Neuronal stem cell (in vitro differentiated cells): Measurements from ENCODE around the gene CAMTA1.

Source experiments
- DNase-seq: peaks from one replicate; pipeline ENCODE4 v3.0.0-alpha.2; 2013; ENCODE audit warnings: low spot score
- H2AFZ ChIP-seq: one replicate; pipeline ENCODE4 v1.6.1; 2013; ENCODE audit warnings: mild to moderate bottlenecking, low read length, inconsistent platforms
- H2AK5ac ChIP-seq: 2 replicates; pipeline ENCODE4 v1.6.1; 2013; ENCODE audit warnings: low read depth, mild to moderate bottlenecking, inconsistent platforms, low read length, moderate library complexity, mixed read lengths
- H2BK120ac ChIP-seq: 2 replicates; pipeline ENCODE4 v1.6.1; 2013; ENCODE audit warnings: low read depth, mild to moderate bottlenecking, inconsistent platforms, low read length, moderate library complexity, mixed read lengths
- H2BK12ac ChIP-seq: one replicate; pipeline ENCODE4 v1.6.1; 2013; ENCODE audit warnings: low read length, inconsistent platforms
- H2BK15ac ChIP-seq: 2 replicates; pipeline ENCODE4 v1.6.1; 2013; ENCODE audit warnings: mild to moderate bottlenecking, low read length, inconsistent platforms, mixed read lengths
- H2BK5ac ChIP-seq: one replicate; pipeline ENCODE4 v1.6.1; 2013; ENCODE audit warnings: inconsistent platforms, mild to moderate bottlenecking, low read length, moderate library complexity
- H3K14ac ChIP-seq: one replicate; pipeline ENCODE4 v1.6.1; 2013; ENCODE audit warnings: low read length, inconsistent platforms
- H3K18ac ChIP-seq: 2 replicates; pipeline ENCODE4 v1.6.1; 2013; ENCODE audit warnings: low read length, inconsistent platforms
- H3K23ac ChIP-seq: 2 replicates; pipeline ENCODE4 v1.6.1; 2013; ENCODE audit warnings: low read depth, mild to moderate bottlenecking, mixed read lengths, low read length, inconsistent platforms; ENCODE audit not compliant: poor library complexity
- H3K27ac ChIP-seq: replicated peaks from 3 replicates; pipeline ENCODE4 v1.5.1; 2013; ENCODE audit warnings: low read length, inconsistent platforms
- H3K27me3 ChIP-seq, 3 experiments: 2 replicates each; pipeline ENCODE4 v1.6.1; 2013; ENCODE audit warnings: low read length in 3 of 3, mild to moderate bottlenecking in 2 of 3, inconsistent platforms in 1 of 3, low read depth in 1 of 3, mixed read lengths in 1 of 3, moderate library complexity in 1 of 3; ENCODE audit not compliant: control insufficient read depth in 3 of 3, insufficient read depth in 3 of 3
- H3K36me3 ChIP-seq, 2 donors: replicated peaks in 1 of 2; 2 replicates each; pipeline ENCODE4 v1.6.1; 2013; ENCODE audit warnings: low read length in 2 of 2; ENCODE audit not compliant: control insufficient read depth in 2 of 2, insufficient read depth in 2 of 2
- H3K4ac ChIP-seq: 2 replicates; pipeline ENCODE4 v1.6.1; 2013; ENCODE audit warnings: inconsistent platforms, mild to moderate bottlenecking, low read length, moderate library complexity
- H3K4me1 ChIP-seq, 2 donors: 1 replicate in 1 of 2; 2 replicates in 1 of 2; pipeline ENCODE4 v1.6.1; 2013; ENCODE audit warnings: low read length in 2 of 2, low read depth in 1 of 2; ENCODE audit not compliant: control insufficient read depth in 2 of 2, insufficient read depth in 1 of 2
- H3K4me2 ChIP-seq: one replicate; pipeline ENCODE4 v1.6.1; 2013; ENCODE audit warnings: mild to moderate bottlenecking, low read length, inconsistent platforms; ENCODE audit not compliant: insufficient read depth, poor library complexity, severe bottlenecking
- H3K4me3 ChIP-seq, 2 donors: 2 replicates each; pipeline ENCODE4 v1.5.1; 2013; ENCODE audit warnings: low read length in 2 of 2, mild to moderate bottlenecking in 2 of 2, inconsistent platforms in 1 of 2, moderate library complexity in 1 of 2
- H3K79me1 ChIP-seq: one replicate; pipeline ENCODE4 v1.6.1; 2013; ENCODE audit warnings: low read depth, mild to moderate bottlenecking, inconsistent platforms, low read length, moderate library complexity
- H3K9ac ChIP-seq: one replicate; pipeline ENCODE4 v1.6.1; 2013; ENCODE audit warnings: mild to moderate bottlenecking, low read depth, low read length, inconsistent platforms; ENCODE audit not compliant: poor library complexity
- H3K9me3 ChIP-seq, 2 donors: replicated peaks in 1 of 2; 2 replicates each; pipeline versions ENCODE3 to v1.6.1; 2013; ENCODE audit warnings: low read length in 2 of 2, mild to moderate bottlenecking in 2 of 2, inconsistent platforms in 1 of 2, low read depth in 1 of 2, mixed read lengths in 1 of 2, moderate library complexity in 1 of 2; ENCODE audit not compliant: control insufficient read depth in 2 of 2, insufficient read depth in 1 of 2
- H4K8ac ChIP-seq: one replicate; pipeline ENCODE4 v1.6.1; 2013; ENCODE audit warnings: low read depth, mild to moderate bottlenecking, inconsistent platforms, low read length, moderate library complexity
- H4K91ac ChIP-seq: one replicate; pipeline ENCODE4 v1.6.1; 2013; ENCODE audit warnings: low read length, low read depth, mild to moderate bottlenecking, inconsistent platforms; ENCODE audit not compliant: poor library complexity
- WGBS, 2 donors: extraction: QIAGEN DNeasy Blood & Tissue Kit; methylation state at CpG; one replicate each; pipeline ENCODE4 v1.1.7; 2013; ENCODE audit warnings: missing lambda C conversion rate in 2 of 2, mixed read lengths in 1 of 2; ENCODE audit not compliant: insufficient read length in 2 of 2, insufficient replicate concordance in 1 of 2; ENCODE audit errors: extremely low coverage in 2 of 2; 5-methylcytosine and 5-hydroxymethylcytosine counted together

The CAMTA1 gene

DNA sequence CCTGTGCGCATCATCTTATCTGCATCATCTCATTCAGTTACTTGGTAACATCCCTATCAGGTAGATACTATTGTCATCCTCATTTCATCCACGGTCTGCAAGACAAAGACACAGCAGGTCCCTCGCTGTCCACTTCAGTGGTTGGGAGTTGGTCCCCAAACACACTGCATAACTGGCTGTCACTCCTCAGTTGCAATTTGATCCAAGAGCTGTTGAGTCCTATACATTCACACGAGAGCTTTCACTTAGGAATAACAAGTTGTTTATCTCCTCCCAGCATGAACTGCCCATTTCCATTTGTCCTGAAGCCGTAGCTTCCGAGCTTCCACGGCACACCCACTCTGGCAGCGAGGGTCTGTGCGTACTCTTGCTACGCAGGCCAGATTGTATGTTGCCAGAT, 472.0 kb downstream of the CAMTA1 start:
- H3K79me1 ChIP-seq, result no peaks in the 10 kb centered on the region
- no peak overlapping the region for H2BK120ac ChIP-seq
- no peak overlapping the region for H2AK5ac ChIP-seq
- no CpG with 5 or more reads among the region's 10 CpGs for WGBS, 2 donors
- no peaks in the 10 kb centered on the region for H3K9me3 ChIP-seq
- no peak overlapping the region for H2BK15ac ChIP-seq
- H3K27me3 ChIP-seq, result peaks cover 0 to 20% (median 2%) of the 10 kb centered on the region in 3 experiments
- H3K4me3 ChIP-seq, result no peak overlapping the region
- no peak overlapping the region for H3K9ac ChIP-seq
- H3K18ac ChIP-seq, result no peak overlapping the region
- H3K4me2 ChIP-seq, result no peak overlapping the region
- H4K8ac ChIP-seq, result no peak overlapping the region
- H2BK5ac ChIP-seq, result no peak overlapping the region
- H3K36me3 ChIP-seq, result no peaks in the 10 kb centered on the region
- H3K23ac ChIP-seq, result no peak overlapping the region
- H4K91ac ChIP-seq, result no peak overlapping the region
- no peak for DNase-seq
- no peak overlapping the region for H2BK12ac ChIP-seq
- no peak overlapping the region for H2AFZ ChIP-seq
- H3K4me1 ChIP-seq, result peaks cover 0 to 18% of the 10 kb centered on the region in 2 donors
- H3K4ac ChIP-seq, result no peak overlapping the region
- no peak overlapping the region for H3K27ac ChIP-seq
- H3K14ac ChIP-seq, result no peak overlapping the region

DNA sequence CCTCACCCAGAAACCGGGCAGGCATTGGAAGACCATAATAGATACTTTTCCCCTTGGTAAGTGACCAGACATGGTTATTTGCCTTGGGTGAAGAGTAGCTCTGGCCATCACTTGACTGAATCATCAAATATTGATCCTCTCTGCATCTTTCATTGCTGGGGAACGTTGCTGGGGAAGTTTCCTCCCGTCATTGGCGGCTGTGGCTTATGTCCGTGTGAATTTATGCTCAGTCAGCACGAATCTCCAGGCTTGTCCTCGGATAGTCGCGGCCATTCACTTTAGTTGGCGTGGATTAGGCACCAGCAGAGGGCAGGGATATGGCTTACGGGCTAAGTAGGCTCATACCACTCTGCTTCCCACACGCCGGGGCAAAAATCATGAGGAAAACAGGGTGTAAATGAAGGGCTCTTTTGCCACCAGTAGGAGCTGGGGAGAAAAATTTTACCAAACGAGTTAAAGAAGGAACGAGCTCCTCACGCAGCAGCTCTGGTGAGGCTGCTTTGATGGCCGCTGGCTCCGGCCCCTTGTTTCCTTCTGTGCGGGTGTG, 473.4 kb downstream of the CAMTA1 start:
- H2BK5ac ChIP-seq, result no peak overlapping the region
- no peak for DNase-seq
- WGBS, 2 donors, result no CpG with 5 or more reads among the region's 19 CpGs

DNA sequence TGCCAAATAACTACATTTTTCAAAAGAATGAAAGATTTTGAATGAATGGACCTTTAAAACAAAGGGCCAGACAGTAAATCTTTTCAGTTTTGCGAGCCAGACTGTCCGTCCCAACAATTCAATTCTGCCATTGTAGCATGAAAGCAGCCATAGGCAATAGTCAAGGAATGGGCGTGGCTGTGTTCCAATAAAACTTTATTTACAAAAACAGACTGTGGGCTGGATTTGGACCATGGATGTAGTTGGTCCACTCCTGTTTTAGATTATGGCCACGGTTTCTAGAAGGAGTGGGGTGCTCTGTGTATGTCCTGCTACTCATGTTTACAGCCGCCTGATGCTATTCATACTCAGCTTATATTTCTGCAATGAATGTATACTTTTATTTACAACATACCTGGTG, 474.7 kb downstream of the CAMTA1 start:
- Histone ChIP-seq H3K27me3 (peaks cover 0 to 9% (median 2%) of the 10 kb centered on the region in 3 experiments), H4K91ac (no peak overlapping the region), H3K36me3 (no peaks in the 10 kb centered on the region), H2AFZ (no peak overlapping the region), H3K79me1 (no peaks in the 10 kb centered on the region), H2AK5ac (no peak overlapping the region), H2BK5ac (no peak overlapping the region), H3K4me1 (peaks cover 0 to 16% of the 10 kb centered on the region in 2 donors), H3K18ac (no peak overlapping the region), H3K9ac (no peak overlapping the region), H3K4me3 (no peak overlapping the region), H3K27ac (no peak overlapping the region), H4K8ac (no peak overlapping the region), H3K14ac (no peak overlapping the region), H3K4ac (no peak overlapping the region), H2BK15ac (no peak overlapping the region), H2BK12ac (no peak overlapping the region), H3K23ac (no peak overlapping the region), H3K4me2 (no peak overlapping the region), H2BK120ac (no peak overlapping the region), H3K9me3 (no peaks in the 10 kb centered on the region)
- DNase-seq, result no peak
- WGBS, 2 donors, result no CpG with 5 or more reads among the region's 5 CpGs

More for the DNA sequence above, 473.4 kb downstream of the CAMTA1 start:
- H4K8ac ChIP-seq, result peak overlapping the region; percentile 52
- H3K79me1 ChIP-seq, result no peaks in the 10 kb centered on the region
- H3K23ac ChIP-seq, result no peak overlapping the region
- no peak overlapping the region for H3K4me2 ChIP-seq
- no peak overlapping the region for H2AFZ ChIP-seq
- H2AK5ac ChIP-seq, result no peak overlapping the region
- H2BK120ac ChIP-seq, result no peak overlapping the region
- no peaks in the 10 kb centered on the region for H3K9me3 ChIP-seq
- peaks cover 0 to 13% of the 10 kb centered on the region in 2 donors for H3K4me1 ChIP-seq
- no peak overlapping the region for H3K27ac ChIP-seq
- H3K14ac ChIP-seq, result no peak overlapping the region
- H3K9ac ChIP-seq, result no peak overlapping the region
- H3K36me3 ChIP-seq, result no peaks in the 10 kb centered on the region
- H2BK12ac ChIP-seq, result no peak overlapping the region
- H4K91ac ChIP-seq, result no peak overlapping the region
- peak overlapping the region; percentile 62 for H3K18ac ChIP-seq
- no peak overlapping the region for H3K4me3 ChIP-seq
- no peak overlapping the region for H3K4ac ChIP-seq
- peaks cover 0 to 14% (median 2%) of the 10 kb centered on the region in 3 experiments for H3K27me3 ChIP-seq
- no peak overlapping the region for H2BK15ac ChIP-seq

DNA sequence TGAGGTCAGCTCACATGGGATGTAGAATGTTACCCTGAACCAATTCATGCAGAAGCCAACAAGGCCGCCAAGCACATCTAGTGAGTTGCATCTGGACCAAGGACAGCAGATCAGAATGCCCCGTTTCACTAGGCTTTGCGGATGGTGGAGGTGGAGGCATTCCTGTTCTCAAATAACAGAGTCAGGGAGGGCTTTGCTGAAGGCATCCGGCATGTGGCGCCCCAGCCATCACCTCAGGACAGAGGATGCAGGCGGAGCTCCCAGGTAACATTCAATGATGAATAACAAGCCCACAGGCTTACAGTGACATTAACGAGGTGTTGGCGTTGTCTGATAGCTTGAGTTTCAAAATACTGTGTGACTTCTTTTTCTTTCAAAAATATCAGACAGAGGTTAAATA, 476.2 kb downstream of the CAMTA1 start:
- peaks cover 0 to 1% of the 10 kb centered on the region in 2 donors for H3K9me3 ChIP-seq
- H3K27ac ChIP-seq, result no peak overlapping the region
- H4K8ac ChIP-seq, result no peak overlapping the region
- H3K23ac ChIP-seq, result no peak overlapping the region
- no peak overlapping the region for H3K4me2 ChIP-seq
- H3K4me3 ChIP-seq, result no peak overlapping the region
- H2BK5ac ChIP-seq, result no peak overlapping the region
- H3K14ac ChIP-seq, result no peak overlapping the region
- no peak overlapping the region for H2BK12ac ChIP-seq
- no peak overlapping the region for H3K9ac ChIP-seq
- H3K27me3 ChIP-seq, result peaks cover 0 to 5% (median 0%) of the 10 kb centered on the region in 3 experiments
- no peak overlapping the region for H3K4ac ChIP-seq
- H4K91ac ChIP-seq, result no peak overlapping the region
- no peak overlapping the region for H2AK5ac ChIP-seq
- no CpG with 5 or more reads among the region's 8 CpGs for WGBS, 2 donors
- no peak for DNase-seq
- no peak overlapping the region for H2BK15ac ChIP-seq
- H2AFZ ChIP-seq, result no peak overlapping the region
- H3K36me3 ChIP-seq, result no peaks in the 10 kb centered on the region
- H3K79me1 ChIP-seq, result peaks cover 1% of the 10 kb centered on the region
- H2BK120ac ChIP-seq, result no peak overlapping the region
- peaks cover 0 to 16% of the 10 kb centered on the region in 2 donors for H3K4me1 ChIP-seq
- H3K18ac ChIP-seq, result no peak overlapping the region
